Stimulated activated CD4-positive, alpha-beta T cell treated with anti-CD3 and anti-CD28 coated beads, Interleukin-1b, Interleukin-23, amount 100 ng/mL, for 48 hours (primary cell): Measurements from ENCODE around the gene ADGRG1.
"Not testable (repeated sequence)": the region's sequence is repeated elsewhere in the genome, so short reads cannot be mapped to it uniquely, and the experiment has no call there.

Experiments used
- DNase-seq: peaks from one replicate; pipeline ENCODE4 v3.0.0-alpha.2; 2020

ADGRG1 gene

DNA sequence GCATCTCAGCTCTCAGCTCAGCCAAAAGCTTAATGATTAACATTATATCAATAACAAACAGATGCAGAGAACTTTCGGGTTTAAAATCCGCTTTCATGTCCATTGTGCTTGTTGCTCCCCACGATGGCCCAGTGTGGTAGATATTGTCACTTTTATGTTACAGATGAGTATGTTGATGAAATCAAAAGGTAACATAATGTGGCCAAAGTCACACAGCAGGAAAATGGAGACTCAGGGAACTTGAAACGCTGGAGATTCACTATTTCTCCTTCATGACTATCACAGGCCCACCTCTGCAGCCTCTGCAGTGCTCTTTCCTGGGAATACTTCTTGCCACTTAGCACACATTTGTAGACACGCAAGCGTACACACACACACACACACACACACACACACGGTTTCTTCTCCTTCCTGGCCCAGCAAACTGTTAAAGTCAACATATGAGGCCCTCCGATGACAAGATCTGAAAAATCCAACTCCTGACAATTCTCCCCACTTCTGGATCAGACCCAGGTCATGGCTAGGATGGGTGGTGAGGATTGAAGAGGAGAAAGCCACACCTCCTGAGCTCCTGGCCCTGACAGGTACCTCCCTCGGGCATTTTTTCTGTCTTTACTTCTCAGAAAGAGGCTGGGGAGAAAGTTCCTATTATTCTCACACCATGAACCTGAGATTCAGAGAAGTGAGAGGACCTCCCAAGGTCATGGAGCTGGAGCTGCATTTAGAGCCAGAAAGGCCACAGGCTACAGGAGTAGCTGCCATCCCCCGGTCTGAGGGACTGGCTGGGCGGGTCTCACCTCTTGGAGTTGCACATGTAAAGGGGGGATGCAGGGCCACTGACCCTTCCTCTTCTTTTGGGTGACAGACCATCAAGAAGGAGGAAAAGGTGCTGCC, 75.8 kb downstream of the ADGRG1 start:
- no peak for DNase-seq

DNA sequence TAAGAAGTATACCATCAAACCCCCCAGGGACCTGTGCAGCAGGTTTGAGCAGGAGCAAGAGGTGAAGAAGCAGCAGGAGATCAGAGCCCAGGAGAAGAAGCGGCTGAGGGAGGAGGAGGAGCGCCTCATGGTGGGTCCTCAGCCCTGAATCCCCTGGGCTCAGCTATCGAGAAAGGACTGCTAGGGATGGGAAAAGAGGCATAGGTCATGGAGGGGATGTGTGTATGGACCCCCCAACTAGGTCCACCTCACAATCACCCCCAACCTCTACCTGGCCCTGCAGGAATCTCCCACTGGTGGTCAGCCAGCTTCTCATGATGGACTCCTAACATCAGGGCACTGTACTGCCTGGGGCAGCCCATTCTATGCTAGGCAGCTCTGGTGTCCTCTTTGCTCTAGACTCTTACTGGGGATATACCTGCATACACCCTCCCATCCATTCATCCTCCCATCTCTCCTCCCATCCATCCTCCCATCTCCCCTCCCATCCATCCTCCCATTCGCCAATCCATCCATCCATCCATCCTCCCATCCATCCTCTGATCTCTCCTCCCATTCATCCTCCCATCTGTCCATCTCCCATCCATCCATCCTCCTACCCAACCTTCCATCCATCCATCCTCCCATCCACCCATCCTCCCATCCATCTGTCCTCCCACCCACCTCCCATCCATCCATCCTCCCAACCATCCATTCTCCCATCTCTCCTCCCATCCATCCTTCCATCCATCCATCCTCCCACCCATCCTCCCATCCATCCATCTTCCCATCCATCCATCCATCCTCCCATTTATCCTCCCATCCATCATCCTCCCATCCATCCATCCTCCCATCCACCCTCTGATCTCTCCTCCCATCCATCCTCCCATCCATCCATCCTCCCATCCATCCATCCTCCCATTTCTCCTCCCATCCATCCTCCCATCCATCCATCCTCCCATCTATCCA, 76.7 kb downstream of the ADGRG1 start:
- DNase-seq: no peak

DNA sequence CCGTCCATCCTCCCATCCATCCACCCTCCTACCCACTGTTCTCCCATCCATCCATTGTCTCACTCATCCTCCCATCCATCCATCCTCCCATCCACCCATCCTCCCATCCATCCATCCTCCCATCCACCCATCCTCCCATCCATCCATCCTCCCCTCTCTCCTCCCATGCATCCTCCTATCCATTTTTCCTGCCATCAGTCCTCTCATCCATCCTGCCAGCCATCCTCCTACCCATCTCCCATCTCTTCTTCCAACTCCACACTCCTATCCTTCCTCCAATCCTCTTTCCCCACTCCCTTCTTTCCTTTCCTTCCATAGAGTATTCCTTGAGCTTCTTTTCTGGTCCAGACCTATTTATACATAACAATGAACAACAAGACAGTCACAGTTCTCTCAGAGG, 78.3 kb downstream of the ADGRG1 start:
- no peak for DNase-seq

DNA sequence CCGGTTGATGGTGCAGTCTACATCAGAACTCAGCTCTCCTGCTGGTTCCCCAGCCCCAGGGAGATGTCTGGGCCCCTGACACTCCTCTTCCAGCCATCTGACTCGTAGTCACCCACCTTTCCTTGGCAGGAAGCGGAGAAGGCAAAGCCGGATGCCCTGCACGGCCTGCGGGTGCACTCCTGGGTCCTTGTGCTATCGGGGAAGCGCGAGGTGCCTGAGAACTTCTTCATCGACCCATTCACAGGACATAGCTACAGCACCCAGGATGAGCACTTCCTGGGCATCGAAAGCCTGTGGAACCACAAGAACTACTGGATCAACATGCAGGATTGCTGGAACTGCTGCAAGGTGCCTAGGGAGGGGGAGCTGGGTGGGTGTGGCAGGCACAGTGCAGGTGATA, 78.9 kb downstream of the ADGRG1 start:
- no peak for DNase-seq

DNA sequence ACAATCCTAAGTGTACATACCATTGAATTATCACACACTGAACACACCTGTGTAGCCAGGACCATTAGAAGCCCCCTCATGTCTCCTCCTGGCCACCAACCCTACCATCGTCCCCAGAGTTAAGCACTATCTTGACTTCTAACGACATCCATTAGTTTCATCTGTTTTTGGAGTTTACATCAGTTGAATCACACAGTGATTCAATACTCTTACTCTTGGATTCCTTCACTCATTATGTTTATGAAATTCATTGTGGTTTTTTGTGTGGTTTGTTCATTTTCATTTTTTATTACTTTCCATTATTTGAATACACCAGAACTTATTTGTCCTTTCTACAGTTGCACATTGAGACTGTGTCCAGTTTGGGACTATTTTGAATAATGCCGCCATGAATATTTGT, 79.7 kb downstream of the ADGRG1 start:
- no peak for DNase-seq

DNA sequence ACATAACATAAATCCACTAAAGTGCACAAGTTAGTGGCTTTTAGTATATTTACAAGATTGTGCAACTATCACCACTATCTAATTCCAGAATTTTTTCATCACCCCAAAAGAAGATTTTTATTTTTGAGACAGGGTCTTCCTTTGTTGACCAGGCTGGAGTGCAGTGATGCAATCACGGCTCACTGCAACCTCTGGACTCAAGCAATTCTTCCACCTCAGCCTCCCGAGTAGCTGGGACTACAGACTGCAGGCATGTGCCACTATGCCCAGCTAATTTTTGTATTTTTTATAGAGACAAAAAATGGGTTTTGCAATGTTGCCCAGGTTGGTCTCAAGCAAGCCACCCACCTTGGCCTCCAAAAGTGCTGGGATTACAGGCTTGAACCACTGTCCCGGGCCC, 81.2 kb downstream of the ADGRG1 start:
- no peak for DNase-seq

DNA sequence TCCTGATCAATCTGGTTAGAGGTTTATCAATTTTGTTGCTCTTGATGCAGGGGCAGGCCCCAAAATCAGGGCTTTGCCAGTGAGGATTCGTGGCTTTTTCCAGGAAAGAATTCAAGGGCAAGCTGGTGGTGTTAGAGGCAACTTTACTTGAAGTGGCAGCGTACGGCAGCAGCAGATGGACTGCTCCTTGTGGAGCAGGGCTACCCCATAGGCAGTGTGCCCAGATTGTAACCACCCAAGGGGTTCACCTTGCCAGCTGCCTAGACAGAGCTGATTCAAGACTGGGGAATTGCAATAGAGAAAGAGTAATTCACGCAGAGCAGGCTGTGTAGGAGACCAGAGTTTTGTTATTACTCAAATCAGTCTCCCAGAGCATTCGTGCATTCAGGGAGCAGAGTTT, 82.9 kb downstream of the ADGRG1 start:
- DNase-seq: no peak

DNA sequence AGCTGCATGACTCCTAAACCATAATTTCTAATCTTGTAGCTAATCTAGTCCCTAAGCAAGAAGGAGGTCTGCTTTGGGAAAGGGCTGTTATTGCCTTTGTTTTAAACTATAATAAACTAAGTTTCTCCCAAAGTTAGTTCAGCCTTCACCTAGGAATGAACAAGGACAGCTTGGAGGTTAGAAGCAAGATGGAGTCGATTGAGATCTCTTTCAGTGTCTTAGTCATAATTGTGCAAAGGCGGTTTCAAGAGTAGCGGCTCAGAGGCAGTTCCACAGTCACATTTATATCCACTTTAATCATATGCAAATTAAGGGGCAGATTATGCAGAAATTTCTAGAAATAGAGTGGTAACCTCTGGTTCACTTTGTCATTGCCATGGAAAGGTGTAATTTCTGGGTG, 83.6 kb downstream of the ADGRG1 start:
- DNase-seq: no peak

DNA sequence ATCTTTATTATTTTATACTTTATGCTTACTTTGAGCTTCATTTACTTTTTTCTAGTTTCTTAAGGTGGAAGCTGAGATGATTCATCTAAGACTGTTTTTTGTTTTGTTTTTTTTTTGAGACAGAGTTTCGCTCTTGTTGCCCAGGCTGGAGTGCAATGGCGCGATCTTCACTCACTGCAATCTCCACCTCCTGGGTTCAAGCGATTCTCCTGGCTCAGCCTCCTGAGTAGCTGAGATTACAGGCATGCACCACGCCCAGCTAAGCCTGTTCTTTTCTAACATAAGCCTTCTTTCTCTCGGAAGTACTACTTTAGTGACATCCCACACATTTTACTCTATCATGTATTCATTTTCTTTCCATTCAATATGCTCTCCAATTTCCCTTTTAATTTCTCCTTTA, 84.1 kb downstream of the ADGRG1 start:
- DNase-seq: not testable (repeated sequence)

DNA sequence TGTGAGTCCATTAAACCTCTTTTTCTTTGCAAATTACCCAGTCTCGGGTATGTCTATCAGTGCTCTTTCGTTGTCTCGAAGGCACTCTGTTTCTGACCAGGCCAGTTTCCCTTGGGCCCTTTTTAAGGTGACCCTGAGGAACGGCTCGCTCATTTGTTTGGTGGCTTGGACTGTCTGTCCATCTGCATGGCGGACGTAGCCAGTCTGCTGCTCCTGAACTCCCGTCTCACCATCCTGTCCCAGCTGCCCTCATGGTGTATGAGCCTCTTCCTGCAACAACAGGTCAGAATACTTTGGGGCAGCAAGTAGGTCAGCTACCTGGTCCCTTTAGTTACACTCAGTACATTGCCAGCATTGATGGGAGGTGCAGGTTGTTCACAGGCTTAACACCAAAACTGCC, 85.2 kb downstream of the ADGRG1 start:
- DNase-seq: no peak

DNA sequence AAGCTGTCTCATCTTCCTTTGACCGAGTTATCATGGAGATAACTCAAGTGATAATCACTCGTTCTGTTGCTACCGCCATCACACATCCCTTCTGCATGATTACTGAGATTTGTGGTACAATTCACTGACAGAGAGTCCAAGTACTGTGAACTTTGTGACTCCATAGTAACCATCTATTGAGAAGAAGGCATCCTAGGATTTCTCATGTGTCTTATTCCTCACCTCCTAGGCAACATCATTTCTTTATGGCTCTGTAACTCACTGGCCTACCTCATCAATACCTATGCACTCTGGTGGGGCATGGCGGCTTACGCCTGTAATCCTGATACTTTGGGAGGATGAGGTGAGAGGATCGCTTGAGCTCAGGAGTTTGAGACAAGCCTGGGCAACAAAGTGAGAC, 85.6 kb downstream of the ADGRG1 start:
- no peak for DNase-seq
